ENCODE data around the gene RETSAT.

Gene RETSAT

DNA sequence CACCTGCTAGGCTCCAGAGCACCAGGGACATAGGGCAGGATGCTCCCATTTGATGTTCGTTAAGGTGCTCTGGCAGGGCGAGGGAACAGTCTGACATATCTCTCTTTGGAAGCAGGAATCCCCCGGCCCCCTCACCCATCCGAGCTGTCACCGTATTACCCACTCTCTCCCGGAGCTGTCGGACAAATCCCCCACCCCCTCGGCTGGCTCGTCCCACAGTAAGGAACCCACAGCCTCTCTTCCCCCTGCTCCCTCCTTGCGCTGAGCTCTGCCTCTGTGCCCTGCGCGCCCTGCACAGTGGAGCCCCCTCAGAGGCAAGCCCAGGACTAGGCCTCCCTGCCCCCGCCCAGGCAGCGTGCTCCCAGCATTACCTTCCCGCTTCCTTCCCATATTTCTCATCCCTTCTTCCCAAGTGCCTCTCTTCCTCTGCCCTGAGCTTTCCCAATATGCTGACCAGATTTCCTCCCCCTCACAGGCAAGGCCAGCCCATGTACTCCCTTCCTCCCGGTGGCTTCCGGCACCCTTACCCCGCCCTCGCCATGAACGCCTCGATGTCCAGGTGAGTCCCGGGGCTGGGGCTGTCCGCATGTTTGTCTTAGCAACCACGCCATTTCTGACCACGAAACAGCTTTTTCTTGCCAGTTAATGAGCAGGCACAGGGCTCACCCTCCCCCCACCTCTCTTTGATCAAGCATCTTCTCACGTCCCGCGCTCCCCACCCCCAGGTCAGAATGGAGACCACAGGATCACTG, 50.4 kb downstream of the RETSAT start:
- DNase-seq = no peak

DNA sequence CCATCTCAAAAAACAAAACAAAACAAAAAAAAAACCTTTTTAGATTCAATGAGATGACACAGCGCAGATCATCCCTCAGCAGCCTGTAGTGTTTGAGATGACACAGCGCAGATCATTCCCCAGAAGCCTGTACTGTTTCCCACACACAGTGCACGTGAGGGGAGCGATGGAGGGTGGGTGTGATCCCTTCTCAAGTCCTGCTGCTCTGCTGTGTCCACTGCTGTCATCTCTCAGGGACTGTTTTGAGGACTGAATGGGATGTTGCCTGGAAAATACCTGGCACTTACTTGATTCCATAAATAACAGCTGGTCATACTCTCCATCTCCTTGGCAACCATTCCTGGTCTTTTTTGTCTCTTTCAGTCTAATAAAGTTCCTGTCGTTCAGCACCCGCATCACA, 52.2 kb downstream of the RETSAT start:
- no peak for DNase-seq
